ENCODE data around the gene ZBTB37.
A peak's percentile ranks its signal among the peaks of the same experiment; 100 is the strongest.
"Not testable (repeated sequence)": the region's sequence is repeated elsewhere in the genome, so short reads cannot be mapped to it uniquely, and the experiment has no call there.

Gene ZBTB37

GRCh38 chr1:173865468-173866164 lies 2.6 kb upstream of the ZBTB37 start:
- no peak for DNase-seq (ENCODE audit: low read depth, low spot score)

GRCh38 chr1:173866413-173867115 lies 1.6 kb upstream of the ZBTB37 start:
- no peak for DNase-seq (ENCODE audit: low read depth, low spot score)

GRCh38 chr1:173867141-173867752 lies 933 bp upstream of the ZBTB37 start:
- peak; percentile 26 for DNase-seq (ENCODE audit: low read depth, low spot score)

GRCh38 chr1:173867753-173868265 lies 371 bp upstream of the ZBTB37 start, which contains the start of gene GAS5:
TSS of gene GAS5 (minus strand) at chr1:173867989.
- DNase-seq (ENCODE audit: low read depth, low spot score) = peak; percentile 100

GRCh38 chr1:173869021-173869359 lies 810 bp downstream of the ZBTB37 start:
- no peak for DNase-seq (ENCODE audit: low read depth, low spot score)

GRCh38 chr1:173870252-173871075 lies 2.3 kb downstream of the ZBTB37 start:
- DNase-seq (ENCODE audit: low read depth, low spot score) = no peak

GRCh38 chr1:173871091-173871490 lies 2.9 kb downstream of the ZBTB37 start:
- no peak for DNase-seq (ENCODE audit: low read depth, low spot score)

GRCh38 chr1:173871500-173871899 lies 3.3 kb downstream of the ZBTB37 start:
- DNase-seq (ENCODE audit: low read depth, low spot score) = no peak

GRCh38 chr1:173876732-173877131 lies 8.6 kb downstream of the ZBTB37 start:
- DNase-seq (ENCODE audit: low read depth, low spot score) = no peak

- DNase-seq (ENCODE audit: low read depth, low spot score) = no peak
These were observed 10.1 kb downstream of the ZBTB37 start for GRCh38 chr1:173878251-173878650.

- not testable (repeated sequence) for DNase-seq (ENCODE audit: low read depth, low spot score)
These were observed 12.9 kb downstream of the ZBTB37 start for GRCh38 chr1:173881117-173881516.

- DNase-seq (ENCODE audit: low read depth, low spot score) = no peak
These were observed 16.5 kb downstream of the ZBTB37 start for GRCh38 chr1:173884701-173885100.

- DNase-seq (ENCODE audit: low read depth, low spot score) = no peak
These were observed 18.8 kb downstream of the ZBTB37 start for GRCh38 chr1:173886746-173887611.

- no peak for DNase-seq (ENCODE audit: low read depth, low spot score)
These were observed 19.4 kb downstream of the ZBTB37 start for GRCh38 chr1:173887627-173888026.

GRCh38 chr1:173888749-173889148 lies 20.6 kb downstream of the ZBTB37 start:
- DNase-seq (ENCODE audit: low read depth, low spot score) = no peak

GRCh38 chr1:173889885-173890284 lies 21.7 kb downstream of the ZBTB37 start:
- no peak for DNase-seq (ENCODE audit: low read depth, low spot score)

GRCh38 chr1:173893611-173894010 lies 25.4 kb downstream of the ZBTB37 start:
- no peak for DNase-seq (ENCODE audit: low read depth, low spot score)

- DNase-seq (ENCODE audit: low read depth, low spot score) = no peak
These were observed 26.0 kb downstream of the ZBTB37 start for GRCh38 chr1:173894189-173894588.

GRCh38 chr1:173900427-173900826 lies 32.2 kb downstream of the ZBTB37 start:
- no peak for DNase-seq (ENCODE audit: low read depth, low spot score)

- no peak for DNase-seq (ENCODE audit: low read depth, low spot score)
These were observed 32.8 kb downstream of the ZBTB37 start for GRCh38 chr1:173900992-173901391.
